Colonic mucosa (tissue), 4 donors: ENCODE results near the gene FSHR. TPM values are rescaled to one million over a fixed set of nuclear protein-coding genes. Genes with fewer than 3 reads are reported as not detected.

Source experiments
- DNase-seq: peaks from one replicate; pipeline ENCODE4 v3.0.0-alpha.2; 2020
- H3K27ac ChIP-seq: fragments of 200-600 bp; one replicate; pipeline ENCODE4 v1.8.0; 2021
- H3K27me3 ChIP-seq: fragments of 200-600 bp; one replicate; pipeline ENCODE4 v1.8.0; 2021
- H3K36me3 ChIP-seq: fragments of 200-600 bp; one replicate; pipeline ENCODE4 v1.8.0; 2021
- H3K4me1 ChIP-seq: fragments of 200-600 bp; one replicate; pipeline ENCODE4 v1.8.0; 2021; ENCODE audit warnings: mild to moderate bottlenecking
- H3K4me3 ChIP-seq: fragments of 200-600 bp; one replicate; pipeline ENCODE4 v1.8.0; 2021
- H3K9ac ChIP-seq, 2 donors: one replicate each; pipeline ENCODE4 v1.7.0; 2013; ENCODE audit warnings: control low read depth in 2 of 2, low read depth in 2 of 2, low read length in 2 of 2
- H3K9me3 ChIP-seq: fragments of 200-600 bp; one replicate; pipeline ENCODE4 v1.8.0; 2021
- CTCF ChIP-seq: fragments of 200-600 bp; IDR thresholded peaks from one replicate; pipeline ENCODE4 v1.8.0; 2022; ENCODE audit warnings: antibody characterized with exemption, mild to moderate bottlenecking
- intact Hi-C: fragments of 100-400 bp; cut with DNase I; formaldehyde crosslinking; loops from one replicate; pipeline ENCODE4 v1.14.1; 2022
- total RNA-seq, 2 donors: library from RNA; stranded (reverse); fragmentation: NEBNext Ultra II Directional in 1 of 2; extraction: Animal tissue kit (Norgen Biotek cat#: 25700) in 1 of 2; gene quantifications; one replicate each; pipeline ENCODE4 v1.2.1, GENCODE V29; 2021
- donor health status: healthy.
- donor health status: DM: no; HTN: no; CAD: no.
- donor health status: DM: no; HTN: no; CAD: no.

Gene FSHR
- total RNA-seq, 2 donors from 2014 or later = not detected

DNA sequence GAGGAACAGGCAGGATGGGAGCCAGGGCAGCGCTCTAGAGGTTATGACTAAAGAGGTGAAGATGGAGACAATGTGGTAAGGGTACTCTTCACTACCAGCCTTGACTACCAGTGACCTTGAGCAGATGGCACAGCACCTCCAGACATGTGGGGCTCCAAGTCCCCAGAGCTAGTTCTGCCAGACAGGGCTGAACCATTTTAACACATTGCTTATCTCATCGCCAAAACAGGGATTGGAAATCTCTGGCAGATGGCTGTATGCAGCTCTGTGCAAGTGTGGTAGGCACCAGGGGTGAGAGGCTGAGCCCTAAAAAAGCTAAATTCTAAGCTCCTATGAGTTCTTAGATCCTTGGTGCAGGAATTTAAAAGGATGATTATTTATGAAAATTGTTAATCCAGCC lies 41.3 kb downstream of the FSHR start:
- H3K27ac ChIP-seq = no peak overlapping the region
- intact Hi-C loops = no loop called here
- no peak for DNase-seq
- H3K4me3 ChIP-seq = no peak overlapping the region
- no peaks in the 10 kb centered on the region for H3K27me3 ChIP-seq
- no peak overlapping the region for H3K9ac ChIP-seq
- no peaks in the 10 kb centered on the region for H3K36me3 ChIP-seq
- TF ChIP-seq CTCF = no peak
- no peaks in the 10 kb centered on the region for H3K4me1 ChIP-seq
- no peaks in the 10 kb centered on the region for H3K9me3 ChIP-seq

DNA sequence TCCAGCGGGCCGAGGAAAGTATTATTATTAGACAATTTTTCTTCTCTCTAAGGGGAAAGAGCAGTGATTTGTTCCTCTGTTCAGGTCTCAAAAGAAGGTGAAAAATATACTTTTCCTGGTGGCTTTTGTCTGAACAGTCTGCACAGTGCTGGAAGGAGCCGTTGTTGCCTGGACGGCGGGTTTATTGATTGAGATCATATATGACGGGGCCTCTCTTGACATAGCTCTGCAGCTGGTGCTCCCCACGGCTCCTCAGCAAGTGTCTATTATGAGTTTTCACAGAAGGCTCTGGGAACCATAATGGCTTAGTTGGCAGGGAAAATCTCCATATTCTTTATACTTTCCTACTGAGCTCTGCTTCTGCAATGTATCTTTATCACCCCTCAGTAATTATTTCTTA lies 42.9 kb downstream of the FSHR start:
- no peak for DNase-seq
- Histone ChIP-seq H3K36me3 (no peaks in the 10 kb centered on the region), H3K4me3 (no peak overlapping the region), H3K27me3 (no peaks in the 10 kb centered on the region), H3K4me1 (no peaks in the 10 kb centered on the region), H3K9me3 (no peaks in the 10 kb centered on the region), H3K27ac (no peak overlapping the region), H3K9ac (no peak overlapping the region)
- intact Hi-C loops = no loop called here
- TF ChIP-seq CTCF = no peak

GRCh38 chr2:49111006-49111405 lies 43.3 kb downstream of the FSHR start:
- no peak for DNase-seq
- no peaks in the 10 kb centered on the region for H3K4me1 ChIP-seq
- H3K36me3 ChIP-seq = no peaks in the 10 kb centered on the region
- intact Hi-C loops = no loop called here
- H3K27me3 ChIP-seq = no peaks in the 10 kb centered on the region
- TF ChIP-seq CTCF = no peak
- H3K27ac ChIP-seq = no peak overlapping the region
- no peak overlapping the region for H3K4me3 ChIP-seq
- H3K9me3 ChIP-seq = no peaks in the 10 kb centered on the region
- H3K9ac ChIP-seq = no peak overlapping the region

DNA sequence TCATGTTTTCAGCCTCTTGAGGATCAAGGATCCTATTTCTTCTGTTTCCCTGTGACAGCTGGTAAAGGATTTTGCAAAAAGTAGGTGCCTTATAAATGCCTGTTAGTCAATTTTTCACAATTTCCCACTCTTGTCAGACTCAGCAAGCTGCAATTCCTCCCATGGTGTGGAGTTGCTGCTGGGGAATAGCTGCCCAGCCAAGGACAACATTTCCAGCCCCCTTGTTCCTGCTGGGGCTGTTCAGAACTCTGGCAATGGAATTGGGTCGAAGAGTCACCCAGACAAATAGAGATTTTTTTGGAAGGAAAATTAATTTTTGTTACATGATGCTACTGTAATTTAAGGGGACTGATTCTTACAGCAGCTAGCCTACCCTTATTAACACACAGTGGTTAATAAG lies 43.7 kb downstream of the FSHR start:
- H3K27ac ChIP-seq = no peak overlapping the region
- intact Hi-C loops = no loop called here

GRCh38 chr2:49108851-49109250 lies 45.5 kb downstream of the FSHR start:
- no peak overlapping the region for H3K4me3 ChIP-seq
- H3K9me3 ChIP-seq = no peaks in the 10 kb centered on the region
- H3K27me3 ChIP-seq = no peaks in the 10 kb centered on the region
- intact Hi-C loops = no loop called here
- DNase-seq = no peak
- no peak for TF ChIP-seq CTCF
- no peaks in the 10 kb centered on the region for H3K4me1 ChIP-seq
- H3K36me3 ChIP-seq = no peaks in the 10 kb centered on the region
- H3K27ac ChIP-seq = no peak overlapping the region
- no peak overlapping the region for H3K9ac ChIP-seq

More for the DNA sequence above, 43.7 kb downstream of the FSHR start:
- Histone ChIP-seq H3K9me3 (no peaks in the 10 kb centered on the region), H3K27me3 (no peaks in the 10 kb centered on the region), H3K4me3 (no peak overlapping the region), H3K36me3 (no peaks in the 10 kb centered on the region), H3K9ac (no peak overlapping the region), H3K4me1 (no peaks in the 10 kb centered on the region)
- TF ChIP-seq CTCF = no peak
- no peak for DNase-seq

- DNase-seq = no peak
- no peak for TF ChIP-seq CTCF
- Histone ChIP-seq H3K36me3 (no peaks in the 10 kb centered on the region), H3K4me3 (no peak overlapping the region), H3K4me1 (no peaks in the 10 kb centered on the region), H3K27me3 (no peaks in the 10 kb centered on the region), H3K9me3 (no peaks in the 10 kb centered on the region), H3K27ac (no peak overlapping the region), H3K9ac (no peak overlapping the region)
- intact Hi-C loops = no loop called here
These were observed 45.9 kb downstream of the FSHR start for GRCh38 chr2:49108436-49108835.
